Stimulated activated naive CD8-positive, alpha-beta T cell treated with anti-CD3 and anti-CD28 coated beads, Interleukin-15, amount 100 ng/mL, for 72 hours (primary cell): ENCODE measurements around the gene PGP.

Experiments
- ATAC-seq: fragments of 150-1000 bp; cut with Tn5 transposase; 2 replicates; pipeline ENCODE4 v1.10.0; 2021; ENCODE audit warnings: mild to moderate bottlenecking, moderate library complexity
- DNase-seq, 2 donors: peaks; one replicate each; pipeline ENCODE4 v3.0.0; 2021 to 2022
- H3K27ac Mint-ChIP-seq, 2 donors: one replicate each; pipeline ENCODE4 v1.8.0; 2022; ENCODE audit warnings: mild to moderate bottlenecking in 2 of 2, mixed read lengths in 2 of 2, moderate library complexity in 2 of 2
- H3K27me3 Mint-ChIP-seq: one replicate; pipeline ENCODE4 v1.8.0; 2022; ENCODE audit warnings: mixed read lengths
- H3K4me1 Mint-ChIP-seq: one replicate; pipeline ENCODE4 v1.8.0; 2022; ENCODE audit warnings: mild to moderate bottlenecking, mixed read lengths
- H3K4me3 Mint-ChIP-seq, 2 donors: one replicate each; pipeline ENCODE4 v1.8.0; 2022; ENCODE audit warnings: mild to moderate bottlenecking in 2 of 2, mixed read lengths in 2 of 2, moderate library complexity in 1 of 2
- H3K9me3 Mint-ChIP-seq, 2 donors: one replicate each; pipeline ENCODE4 v1.8.0; 2022; ENCODE audit warnings: mixed read lengths in 2 of 2

PGP gene

DNA sequence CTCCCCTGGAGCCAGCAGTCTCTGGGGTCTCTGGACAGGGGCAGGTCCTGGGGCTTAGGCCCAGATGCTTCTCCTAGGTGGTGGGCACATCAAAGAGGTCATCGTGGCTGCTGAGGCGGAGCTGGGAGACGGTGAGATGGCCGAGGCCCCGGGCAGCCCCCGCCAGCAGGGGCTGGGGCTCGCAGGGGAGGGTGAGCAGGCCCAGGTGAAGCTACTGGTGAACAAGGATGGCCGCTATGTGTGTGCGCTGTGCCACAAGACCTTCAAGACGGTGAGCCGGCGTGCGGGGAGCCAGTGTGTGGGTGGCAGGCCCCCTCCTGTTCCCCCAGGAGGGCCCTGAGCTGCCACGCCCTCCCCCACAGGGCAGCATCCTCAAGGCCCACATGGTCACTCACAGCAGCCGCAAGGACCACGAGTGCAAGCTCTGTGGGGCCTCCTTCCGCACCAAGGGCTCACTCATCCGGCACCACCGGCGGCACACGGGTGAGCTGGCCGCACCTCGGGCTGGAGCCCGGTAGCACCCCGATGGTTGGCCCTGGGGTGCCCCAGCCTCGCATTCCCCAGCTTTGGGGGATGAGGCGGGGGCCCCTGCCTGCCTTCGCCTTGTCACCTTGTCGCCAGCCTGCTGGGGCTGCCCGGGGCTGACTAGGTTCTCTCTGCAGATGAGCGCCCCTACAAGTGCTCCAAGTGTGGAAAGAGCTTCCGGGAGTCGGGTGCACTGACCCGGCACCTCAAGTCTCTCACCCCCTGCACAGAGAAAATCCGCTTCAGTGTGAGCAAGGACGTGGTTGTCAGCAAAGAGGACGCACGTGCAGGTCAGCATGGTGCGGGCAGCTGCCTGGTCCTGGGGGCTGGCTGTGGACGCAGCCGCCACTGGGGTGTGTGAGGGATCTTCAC, 17.7 kb upstream of the PGP start:
- Mint-ChIP-seq H3K27me3 (peaks cover 23% of the 10 kb centered on the region), H3K27ac (no peak overlapping the region), H3K9me3 (no peaks in the 10 kb centered on the region), H3K4me1 (peaks cover 5% of the 10 kb centered on the region), H3K4me3 (no peak overlapping the region)
- ATAC-seq: no peak
- no peak for DNase-seq

- DNase-seq (no peak), ATAC-seq (no peak)
- Mint-ChIP-seq H3K27ac (no peak overlapping the region), H3K4me3 (no peak overlapping the region), H3K9me3 (no peaks in the 10 kb centered on the region), H3K4me1 (peaks cover 13% of the 10 kb centered on the region), H3K27me3 (peaks cover 13% of the 10 kb centered on the region)
Measured at GRCh38 chr16:2231016-2231931, 16.6 kb upstream of the PGP start.

- H3K27me3 Mint-ChIP-seq: peaks cover 4% of the 10 kb centered on the region
Measured at GRCh38 chr16:2230376-2230775, 15.7 kb upstream of the PGP start.

GRCh38 chr16:2229632-2230250, 15.1 kb upstream of the PGP start:
- Mint-ChIP-seq H3K9me3 (no peaks in the 10 kb centered on the region), H3K27me3 (no peaks in the 10 kb centered on the region), H3K27ac (peak overlapping the region in 1 of 2 donors; percentile 86), H3K4me1 (peaks cover 17% of the 10 kb centered on the region), H3K4me3 (no peak overlapping the region)
- DNase-seq (no peak), ATAC-seq (no peak)

More at GRCh38 chr16:2230376-2230775, 15.7 kb upstream of the PGP start:
- DNase-seq (no peak), ATAC-seq (no peak)
- Mint-ChIP-seq H3K4me3 (no peak overlapping the region), H3K9me3 (no peaks in the 10 kb centered on the region), H3K27ac (peak overlapping the region in 1 of 2 donors; percentile 86), H3K4me1 (peaks cover 15% of the 10 kb centered on the region)

- H3K4me1 Mint-ChIP-seq: peaks cover 23% of the 10 kb centered on the region
- no peaks in the 10 kb centered on the region for H3K9me3 Mint-ChIP-seq
- no peak overlapping the region for H3K27ac Mint-ChIP-seq
- H3K27me3 Mint-ChIP-seq: no peaks in the 10 kb centered on the region
- DNase-seq (no peak), ATAC-seq (no peak)
- no peak overlapping the region for H3K4me3 Mint-ChIP-seq
Measured at GRCh38 chr16:2229091-2229490, 14.5 kb upstream of the PGP start.

DNA sequence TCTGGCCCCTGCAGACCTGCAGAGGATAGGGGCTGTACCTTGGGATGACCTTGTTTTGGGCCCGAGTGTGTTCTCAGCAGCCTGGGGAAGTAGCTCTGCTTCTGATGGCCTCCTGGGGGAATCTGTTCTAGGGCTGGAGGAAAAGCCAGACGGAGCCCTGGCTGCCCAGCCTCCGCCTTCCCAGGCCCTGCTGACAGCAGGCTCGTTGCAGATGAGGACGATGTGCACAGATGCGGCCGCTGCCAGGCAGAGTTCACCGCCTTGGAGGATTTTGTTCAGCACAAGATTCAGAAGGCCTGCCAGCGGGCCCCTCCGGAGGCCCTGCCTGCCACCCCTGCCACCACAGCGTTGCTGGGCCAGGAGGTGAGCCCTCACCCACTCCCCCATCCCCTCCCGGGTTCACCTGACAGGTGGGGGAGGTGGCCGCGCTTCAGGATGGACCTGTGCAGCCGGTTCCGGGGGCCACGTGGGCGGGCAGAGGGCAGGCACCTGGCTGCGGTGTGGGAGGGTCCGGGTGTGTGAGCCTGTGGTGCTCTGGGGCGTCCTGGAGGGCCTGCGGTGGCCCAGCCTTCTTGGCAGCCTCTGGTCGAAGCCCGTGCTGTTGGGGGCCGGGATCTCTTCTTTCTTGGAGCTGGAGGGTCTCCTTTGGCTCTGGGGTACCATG, 13.7 kb upstream of the PGP start:
- no peak for DNase-seq
- Mint-ChIP-seq H3K4me1 (peaks cover 24% of the 10 kb centered on the region), H3K27me3 (no peaks in the 10 kb centered on the region), H3K27ac (no peak overlapping the region), H3K4me3 (no peak overlapping the region), H3K9me3 (no peaks in the 10 kb centered on the region)
- ATAC-seq: no peak

- Mint-ChIP-seq H3K9me3 (no peaks in the 10 kb centered on the region), H3K4me1 (peaks cover 29% of the 10 kb centered on the region), H3K27ac (no peak overlapping the region), H3K27me3 (no peaks in the 10 kb centered on the region), H3K4me3 (no peak overlapping the region)
- DNase-seq (no peak), ATAC-seq (no peak)
Measured at GRCh38 chr16:2226918-2227317, 12.3 kb upstream of the PGP start.

DNA sequence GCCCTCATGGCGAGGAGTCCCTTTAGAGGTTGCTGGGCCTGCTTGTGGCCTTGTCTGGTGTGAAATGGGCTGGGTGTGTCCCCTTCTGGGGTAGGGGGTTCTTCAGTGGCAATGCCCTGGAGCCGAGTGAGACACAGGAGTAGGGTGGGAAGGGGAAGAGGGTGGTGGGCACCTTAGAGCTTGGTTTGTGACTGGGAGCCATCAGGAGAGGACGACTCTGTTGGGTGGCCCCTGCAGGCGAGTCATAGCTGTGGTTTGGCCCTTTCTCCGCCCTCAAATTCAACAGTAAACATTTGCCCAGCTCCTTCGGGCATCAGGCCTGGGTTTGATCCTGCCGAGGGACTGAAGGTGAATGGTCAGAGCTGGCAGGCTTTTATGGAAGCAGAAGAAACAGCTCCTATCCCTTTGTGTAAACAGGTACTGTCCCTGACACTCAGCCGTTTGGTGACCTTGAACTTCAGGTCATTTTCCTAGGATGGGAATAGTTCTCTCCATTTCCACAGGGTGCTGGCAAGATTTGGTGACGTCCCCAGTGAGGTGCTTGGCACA, 11.7 kb upstream of the PGP start:
- H3K27me3 Mint-ChIP-seq: no peaks in the 10 kb centered on the region
- H3K27ac Mint-ChIP-seq: no peak overlapping the region
- no peaks in the 10 kb centered on the region for H3K9me3 Mint-ChIP-seq
- H3K4me3 Mint-ChIP-seq: no peak overlapping the region
- DNase-seq (no peak), ATAC-seq (no peak)
- H3K4me1 Mint-ChIP-seq: peaks cover 29% of the 10 kb centered on the region

- no peaks in the 10 kb centered on the region for H3K9me3 Mint-ChIP-seq
- ATAC-seq: peak; percentile 40
Measured at GRCh38 chr16:2223942-2224486, 9.4 kb upstream of the PGP start.

GRCh38 chr16:2223221-2223941, 8.7 kb upstream of the PGP start, which contains the start of gene E4F1:
Gene E4F1 (plus strand): TSS chr16:2223591. CDS start chr16:2223614, 23 bp downstream.
- H3K4me1 Mint-ChIP-seq: peaks cover 29% of the 10 kb centered on the region
- peak within 1 kb of the TSS; percentile 81 to 95 for H3K27ac Mint-ChIP-seq
- no peaks in the 10 kb centered on the region for H3K9me3 Mint-ChIP-seq
- DNase-seq (peak; percentile 100), ATAC-seq (peak; percentile 98)
- H3K27me3 Mint-ChIP-seq: no peaks in the 10 kb centered on the region
- peak within 1 kb of the TSS; percentile 86 to 89 for H3K4me3 Mint-ChIP-seq

More at GRCh38 chr16:2223942-2224486, 9.4 kb upstream of the PGP start:
- Mint-ChIP-seq H3K27ac (peak overlapping the region; percentile 81 to 95), H3K4me3 (peak overlapping the region; percentile 86 to 89), H3K27me3 (no peaks in the 10 kb centered on the region), H3K4me1 (peaks cover 29% of the 10 kb centered on the region)
- DNase-seq: peak in 1 of 2 donors; percentile 42

- no peak overlapping the region for H3K27ac Mint-ChIP-seq
- H3K4me1 Mint-ChIP-seq: peaks cover 32% of the 10 kb centered on the region
- ATAC-seq: no peak
- no peaks in the 10 kb centered on the region for H3K27me3 Mint-ChIP-seq
- no peak for DNase-seq
- peak overlapping the region; percentile 88 for H3K4me3 Mint-ChIP-seq
- H3K9me3 Mint-ChIP-seq: no peaks in the 10 kb centered on the region
Measured at GRCh38 chr16:2216330-2216729, 1.7 kb upstream of the PGP start.

DNA sequence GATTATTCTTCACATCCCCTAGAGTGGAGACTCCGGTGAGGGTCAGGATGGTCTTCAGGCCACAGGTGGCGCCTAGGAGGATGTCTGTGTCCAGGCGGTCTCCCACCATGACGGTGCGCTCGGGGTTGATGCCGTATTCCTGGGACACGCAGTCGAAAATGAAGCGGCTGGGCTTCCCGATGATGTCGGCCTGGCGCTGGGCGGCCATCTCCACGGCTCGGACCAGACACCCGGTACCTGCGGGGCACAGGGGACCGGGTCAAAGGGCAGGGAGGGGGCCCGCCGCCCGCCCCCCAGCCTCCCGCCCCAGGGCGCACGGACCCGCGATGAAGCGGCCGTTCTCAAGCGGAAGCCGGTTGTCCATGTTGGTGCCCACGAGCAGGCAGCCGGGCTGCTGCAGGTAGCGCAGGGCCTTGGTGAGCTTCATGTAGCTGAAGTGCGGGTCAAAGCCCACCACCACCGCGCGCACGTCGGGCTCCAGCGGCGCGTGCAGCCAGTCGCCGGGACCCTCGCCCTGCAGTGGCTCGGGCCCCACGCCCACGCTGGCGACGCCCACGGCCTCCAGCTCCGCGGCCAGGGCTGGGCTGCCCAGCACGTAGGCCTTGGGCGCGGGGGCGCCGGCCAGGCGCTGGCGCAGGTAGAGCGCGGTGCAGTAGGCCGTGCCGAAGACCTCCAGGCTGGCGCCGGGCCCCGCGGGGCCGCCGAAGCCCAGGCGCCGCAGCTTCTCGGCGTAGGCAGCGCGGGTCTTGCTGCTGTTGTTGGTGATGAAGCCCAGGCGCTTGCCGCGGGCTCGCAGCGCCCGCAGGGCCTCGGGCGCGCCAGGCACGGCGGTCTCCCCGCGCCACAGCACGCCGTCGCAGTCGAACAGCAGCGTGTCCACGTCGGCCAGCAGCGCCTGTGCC, 572 bp downstream of the PGP start:
- H3K9me3 Mint-ChIP-seq: no peaks in the 10 kb centered on the region
- H3K4me3 Mint-ChIP-seq: peak overlapping the region; percentile 80 to 82
- no peaks in the 10 kb centered on the region for H3K27me3 Mint-ChIP-seq
- ATAC-seq (peak; percentile 15), DNase-seq (no peak)
- H3K27ac Mint-ChIP-seq: no peak overlapping the region
- H3K4me1 Mint-ChIP-seq: peaks cover 32% of the 10 kb centered on the region
